Left hindlimb (tissue), 1 donor: ENCODE measurements around the gene TOX3.

Experiments
- DNase-seq: peaks from one replicate; pipeline ENCODE4 v3.0.0-alpha.2; 2018

TOX3 gene

GRCh38 chr16:52563767-52564611 lies 17.0 kb upstream of the TOX3 start:
- no peak for DNase-seq

DNA sequence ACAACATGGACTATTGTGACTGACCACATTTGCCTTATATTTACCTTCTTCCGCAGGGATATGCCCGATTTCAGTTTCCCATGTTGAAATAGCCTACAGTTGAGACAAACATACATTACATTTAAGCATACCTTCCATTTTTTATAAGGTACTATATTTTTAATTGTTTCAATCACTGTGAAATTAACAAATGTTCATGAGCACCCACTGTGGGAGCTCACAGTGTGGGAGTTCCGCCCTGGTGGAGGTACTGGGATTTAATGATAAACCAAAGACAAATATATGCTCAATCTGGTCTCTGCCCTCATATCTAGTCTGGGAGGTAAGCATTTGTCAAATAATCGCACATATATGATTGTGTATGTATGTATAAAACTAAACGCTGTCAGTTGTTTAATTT lies 15.8 kb upstream of the TOX3 start:
- DNase-seq, result no peak

DNA sequence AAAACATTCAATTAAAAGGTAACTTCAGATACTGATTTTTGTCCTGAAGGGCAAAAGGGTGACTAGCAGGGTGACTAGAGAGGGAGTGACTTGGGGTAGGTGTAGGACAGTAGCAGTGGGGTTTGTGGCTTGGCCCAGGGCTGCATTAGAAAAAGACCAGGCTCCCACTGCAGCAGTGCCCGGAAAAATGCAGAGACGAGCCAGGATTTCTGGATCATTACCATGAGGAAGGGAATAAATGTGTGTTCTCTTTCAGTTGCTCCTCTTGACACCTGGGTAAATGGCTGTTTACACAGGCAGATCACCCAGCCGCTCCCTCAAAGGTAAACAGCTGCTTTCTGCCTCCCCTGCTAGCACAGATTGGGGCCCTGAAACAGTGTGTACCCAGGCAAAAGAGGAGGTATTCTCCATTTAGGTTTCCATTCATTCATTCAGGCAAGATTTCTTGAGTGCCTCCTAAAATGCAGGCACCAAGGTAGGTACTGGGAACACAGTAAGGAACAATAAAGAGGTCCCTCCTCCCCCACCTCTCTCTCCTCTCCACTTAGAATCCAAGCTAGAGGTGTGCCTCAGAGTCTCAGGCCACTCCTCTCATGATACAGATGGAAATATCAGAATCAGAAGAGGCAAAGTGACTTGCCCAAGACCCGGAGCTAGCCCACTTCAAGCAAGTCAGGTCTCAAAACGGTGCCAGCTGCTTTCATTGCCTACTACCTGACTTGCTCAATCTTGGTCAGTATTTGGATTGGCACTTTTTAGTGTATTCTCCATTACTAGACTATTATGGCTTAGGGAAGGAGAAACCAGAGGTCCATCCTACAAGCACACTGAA lies 15.2 kb upstream of the TOX3 start:
- DNase-seq, result no peak

DNA sequence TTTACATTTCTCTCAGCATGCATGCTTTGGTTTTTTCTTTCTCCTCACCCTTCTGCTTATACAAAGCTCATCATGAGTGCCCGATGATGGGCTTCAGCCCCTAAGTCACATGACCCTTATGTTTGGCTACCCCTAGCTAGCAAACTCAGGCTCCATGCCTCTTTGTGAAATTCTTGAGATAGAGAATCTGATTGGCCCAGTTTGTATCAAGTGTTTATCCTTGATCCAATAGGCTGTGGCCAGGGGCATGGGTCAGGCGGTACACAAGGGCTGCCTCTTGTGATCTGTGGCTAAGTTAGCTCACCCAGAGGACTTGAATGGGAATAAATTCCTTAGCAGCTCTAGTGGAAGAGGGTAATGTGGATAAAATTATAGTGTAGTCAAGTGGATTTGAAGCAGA lies 11.5 kb upstream of the TOX3 start:
- DNase-seq, result no peak

GRCh38 chr16:52557236-52557635 lies 10.3 kb upstream of the TOX3 start:
- no peak for DNase-seq

- no peak for DNase-seq
These were observed 9.1 kb upstream of the TOX3 start for GRCh38 chr16:52556083-52556482.

DNA sequence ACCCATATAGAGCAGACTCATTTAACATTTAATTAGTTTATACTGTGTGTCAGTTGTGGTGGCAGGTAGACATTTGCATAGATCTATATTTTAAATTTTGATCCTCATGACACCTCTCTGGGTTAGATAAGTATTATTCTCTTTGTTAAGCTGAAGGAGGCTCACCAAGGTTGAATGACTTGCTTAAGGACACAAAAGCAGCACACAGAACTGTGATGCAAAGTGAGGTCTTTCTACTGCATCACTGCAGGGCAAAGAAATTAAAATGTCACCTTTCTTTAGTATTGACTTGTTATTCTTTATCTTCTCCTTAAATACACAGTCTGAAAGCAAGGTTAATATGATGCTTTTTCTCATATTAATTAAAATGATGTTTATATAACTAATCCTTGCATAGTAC lies 8.6 kb upstream of the TOX3 start:
- no peak for DNase-seq

DNA sequence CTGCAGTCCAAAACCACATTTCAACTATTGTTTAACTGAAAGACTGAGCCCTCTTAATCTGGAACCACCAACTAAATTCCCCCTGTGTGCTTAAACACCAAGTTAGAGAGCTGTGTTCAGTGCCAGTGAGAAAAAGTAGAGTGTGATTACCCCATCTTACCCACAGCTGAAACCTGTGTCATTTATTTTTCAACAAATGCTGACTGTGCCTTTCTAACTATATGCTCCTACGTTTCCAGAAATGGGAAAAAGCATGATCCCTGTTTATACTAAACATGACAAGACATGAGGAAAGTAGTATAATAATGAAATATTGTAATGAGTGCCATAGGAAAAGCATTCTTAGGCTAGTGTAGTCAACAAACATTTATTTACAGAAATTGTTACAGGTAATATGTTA lies 7.4 kb upstream of the TOX3 start:
- no peak for DNase-seq

DNA sequence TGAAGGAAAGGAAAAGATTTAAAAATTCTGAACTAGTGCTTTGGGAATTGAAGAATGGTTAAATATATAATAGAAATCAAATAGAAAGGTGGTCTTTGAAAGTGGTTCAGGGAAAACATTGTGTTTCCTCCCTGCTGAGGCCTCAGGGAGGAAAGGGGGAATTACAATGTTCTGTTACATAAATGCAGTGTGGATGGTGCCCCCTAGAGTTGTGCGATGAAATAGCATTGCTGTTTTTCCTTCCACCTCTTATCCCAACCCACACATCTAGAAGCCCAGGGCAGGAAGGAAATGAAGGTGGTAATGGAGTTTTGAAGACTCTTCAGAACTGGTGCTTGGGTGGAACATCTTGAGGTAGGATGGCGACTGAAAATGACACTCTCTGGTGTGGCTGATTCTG lies 6.4 kb upstream of the TOX3 start:
- no peak for DNase-seq

DNA sequence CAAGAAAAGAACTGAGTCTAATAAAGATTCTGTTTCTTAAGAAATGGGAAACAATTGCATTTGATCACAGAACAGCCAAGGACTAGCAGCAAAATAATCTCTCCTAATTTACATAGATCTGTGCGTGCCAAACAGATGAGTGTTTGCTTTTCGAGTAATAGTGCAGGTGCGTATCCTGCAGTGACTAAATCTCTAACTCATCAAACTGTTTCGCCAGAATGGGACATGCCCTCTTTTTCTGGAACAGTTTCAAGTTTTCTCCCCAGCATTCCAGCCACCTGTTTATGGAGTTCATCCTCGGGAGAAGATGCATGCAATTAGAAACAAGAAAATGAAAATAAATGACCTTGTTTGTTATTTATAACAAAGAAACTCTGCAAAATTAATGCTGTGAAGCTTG lies 5.7 kb upstream of the TOX3 start:
- DNase-seq, result no peak

DNA sequence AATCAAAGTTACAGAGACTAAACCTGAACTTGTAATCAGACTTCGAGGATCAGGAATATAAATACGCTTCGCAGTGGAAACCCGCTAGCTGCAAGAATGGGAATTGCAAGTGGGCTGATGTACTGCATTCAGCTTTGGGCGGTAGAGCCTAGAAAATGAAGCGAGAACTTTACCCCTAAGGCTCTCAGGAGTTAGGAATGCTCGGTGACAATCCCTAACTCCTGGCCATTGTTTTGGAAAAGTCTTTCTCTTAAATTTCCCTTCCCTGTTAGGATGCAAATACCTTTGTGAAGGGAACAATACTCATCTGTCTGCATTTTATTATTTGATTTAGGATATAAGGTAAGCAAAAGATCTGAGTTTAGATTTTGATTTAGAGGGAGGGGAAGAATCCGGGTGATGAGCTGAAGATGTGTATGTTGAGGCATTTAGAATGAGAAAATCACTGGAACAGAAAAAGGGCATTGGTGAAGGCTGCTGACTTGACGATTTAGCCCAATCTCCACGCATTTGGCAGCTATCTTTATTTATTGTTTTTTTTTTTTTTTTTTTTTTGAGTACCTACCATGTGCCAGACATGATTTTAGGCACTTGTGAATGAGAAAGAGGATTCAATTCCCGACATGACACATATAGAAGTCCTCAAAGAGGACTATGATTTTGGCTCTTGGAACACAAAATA lies 2.2 kb upstream of the TOX3 start:
- no peak for DNase-seq

DNA sequence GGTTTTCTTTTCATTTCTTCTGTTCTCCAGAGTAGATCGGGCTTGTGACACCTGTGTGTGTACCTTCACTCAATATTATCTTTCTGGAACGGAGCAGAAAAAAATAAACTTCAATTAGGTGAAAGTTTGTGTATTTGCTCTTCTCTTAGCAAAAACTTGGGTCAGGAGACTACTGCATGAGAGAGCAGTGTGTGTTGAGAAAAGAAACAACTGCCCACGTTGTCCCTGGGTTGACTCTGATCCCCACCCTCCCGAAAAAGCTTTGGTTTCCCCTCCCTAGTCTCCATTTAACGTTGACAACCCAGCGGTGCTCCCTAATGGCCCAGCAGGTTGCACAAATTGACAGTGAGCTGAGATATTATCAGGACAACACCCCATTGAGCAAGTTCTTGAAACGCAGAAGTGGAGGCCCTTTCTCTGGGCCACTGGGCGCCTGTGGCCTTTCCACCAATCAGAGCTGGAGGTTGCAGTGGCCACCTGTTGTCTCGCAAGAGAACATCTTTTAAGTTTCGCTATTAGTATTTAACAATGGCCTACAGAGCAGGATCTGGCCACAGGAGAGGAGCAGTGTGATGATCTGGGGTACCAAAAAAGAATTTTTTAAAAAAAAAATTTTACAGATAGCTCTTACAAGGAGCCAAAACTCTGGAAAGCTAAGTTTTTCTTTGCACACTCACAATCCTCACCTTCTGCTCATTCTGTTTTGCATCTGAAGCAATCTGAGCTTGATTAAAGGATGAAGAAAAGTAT lies 1.5 kb upstream of the TOX3 start:
- no peak for DNase-seq

DNA sequence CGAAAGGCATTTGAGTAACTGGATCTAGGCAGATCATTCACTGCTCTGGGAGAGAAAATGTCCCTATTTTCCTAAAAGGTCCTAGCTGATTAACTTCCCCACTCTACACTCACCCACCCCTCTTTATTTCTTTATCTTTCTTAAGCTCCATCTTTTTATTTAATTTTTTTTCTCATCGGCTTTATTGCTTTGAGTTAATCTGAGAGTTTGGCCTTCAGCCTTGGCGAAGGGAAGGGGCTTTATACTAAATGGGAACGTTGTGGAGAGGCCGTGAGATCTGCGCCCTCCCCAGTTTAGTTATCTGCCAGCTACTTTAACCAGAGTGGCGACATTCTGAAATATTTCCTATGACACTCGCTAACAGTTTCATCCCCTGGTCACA lies 882 bp upstream of the TOX3 start:
- DNase-seq, result no peak

DNA sequence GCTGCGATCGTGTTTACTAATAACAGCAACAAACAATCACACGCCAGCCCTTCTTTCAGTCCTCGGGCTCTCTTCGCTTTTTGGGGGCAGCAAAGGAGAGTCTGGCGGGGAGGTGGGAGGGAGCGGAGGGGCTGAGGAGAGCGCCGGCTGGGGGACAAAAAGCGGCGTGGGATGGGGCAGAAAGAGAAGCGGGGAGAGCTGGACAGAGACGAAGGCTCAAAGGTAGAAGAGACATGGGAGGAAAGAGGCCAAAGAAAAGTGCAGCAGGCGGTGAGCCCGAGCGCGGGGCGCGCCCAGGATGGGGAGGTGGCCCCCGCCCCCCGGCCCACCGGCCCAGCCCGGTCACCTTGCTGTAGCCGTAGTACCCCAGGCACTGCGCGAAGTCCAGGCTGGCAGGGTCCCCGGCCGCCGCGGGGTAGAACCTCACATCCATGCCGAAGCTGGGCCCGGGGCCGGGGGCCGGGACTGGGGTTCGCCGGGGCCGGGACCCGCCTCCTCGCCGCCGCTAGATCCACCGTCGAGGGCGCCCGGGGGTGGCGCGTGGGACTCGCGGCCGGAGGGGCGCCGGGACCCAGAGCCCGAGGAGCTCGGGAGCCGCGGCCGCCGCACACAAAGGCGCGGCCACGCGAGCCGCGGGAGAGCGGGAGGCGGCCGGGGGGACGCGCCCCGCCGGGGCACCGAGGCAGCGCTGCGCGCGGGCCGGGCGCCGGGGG lies 496 bp downstream of the TOX3 start:
- no peak for DNase-seq

DNA sequence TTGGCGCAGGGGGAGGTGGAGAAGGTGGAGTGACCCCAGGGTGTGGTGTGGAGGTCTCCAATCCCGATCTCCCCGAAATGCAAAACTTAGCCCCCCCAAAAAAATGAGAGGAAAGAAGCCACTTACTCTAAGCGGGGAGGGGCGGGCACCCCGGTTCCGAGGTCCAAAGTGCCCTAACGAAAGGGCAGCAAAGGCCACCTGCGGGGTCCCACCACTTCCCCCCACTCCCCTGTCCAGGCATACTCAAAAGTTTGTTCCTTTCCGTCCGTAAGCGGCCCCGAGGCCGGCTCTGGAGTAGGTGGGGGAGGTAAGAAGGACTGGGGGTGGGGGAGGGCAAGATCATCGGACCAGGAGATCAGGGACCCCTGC lies 1.1 kb downstream of the TOX3 start:
- no peak for DNase-seq

GRCh38 chr16:52545222-52545897 lies 1.6 kb downstream of the TOX3 start:
- no peak for DNase-seq

- DNase-seq, result no peak
These were observed 2.2 kb downstream of the TOX3 start for GRCh38 chr16:52544703-52545102.

DNA sequence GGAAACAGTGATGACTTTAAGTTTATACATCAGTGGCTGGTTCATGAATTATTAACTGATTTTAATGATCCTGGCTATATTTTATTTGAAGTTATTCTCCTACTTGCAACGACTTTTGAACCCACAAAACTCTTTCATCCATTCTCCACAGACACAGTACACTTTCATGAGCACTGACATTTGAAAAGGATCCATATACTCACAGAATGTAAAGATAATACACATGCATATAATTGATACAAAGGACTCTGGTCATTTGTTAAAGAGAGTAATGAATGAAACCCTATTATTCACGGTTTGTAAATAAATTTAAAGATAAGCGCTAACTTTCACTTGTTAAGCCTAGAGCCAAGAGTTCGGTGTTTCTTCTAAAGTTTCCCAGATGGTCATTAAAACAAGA lies 3.3 kb downstream of the TOX3 start:
- DNase-seq, result no peak

DNA sequence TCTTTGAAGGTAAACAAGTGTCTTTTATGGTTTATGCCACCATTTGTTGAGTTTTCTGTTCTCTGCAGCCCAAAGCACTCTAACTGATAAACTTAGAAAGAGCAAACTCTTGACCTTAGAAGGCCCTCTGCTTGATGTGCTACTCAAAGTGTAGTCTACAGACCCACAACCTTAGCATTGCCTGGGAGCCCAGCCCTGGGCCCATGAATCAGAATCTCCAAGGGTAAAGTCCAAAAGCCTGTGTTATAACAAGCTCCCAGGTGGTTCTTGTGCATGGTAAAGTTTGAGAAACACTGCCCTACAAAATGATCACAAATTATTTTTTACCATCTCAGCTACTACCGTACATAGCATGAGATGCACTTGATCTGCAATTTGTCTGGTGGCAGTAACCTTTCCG lies 6.0 kb downstream of the TOX3 start:
- DNase-seq, result no peak

GRCh38 chr16:52539191-52539590 lies 7.8 kb downstream of the TOX3 start:
- DNase-seq, result no peak

GRCh38 chr16:52538511-52538910 lies 8.4 kb downstream of the TOX3 start:
- DNase-seq, result no peak

GRCh38 chr16:52537516-52537915 lies 9.4 kb downstream of the TOX3 start:
- no peak for DNase-seq
